Peyer's patch (tissue), 4 donors: ENCODE data around the gene SLC2A9. TPM values are rescaled to one million over a fixed set of nuclear protein-coding genes. Genes with fewer than 3 reads are reported as not detected.

Source experiments
- DNase-seq, 3 donors: peaks; one replicate each; pipeline ENCODE4 v3.0.0-alpha.2; 2017 to 2019
- H3K27ac ChIP-seq, 4 donors: fragments of 200-600 bp; sonication (generic); one replicate each; pipeline ENCODE4 v1.5.1; 2016 to 2019
- H3K27me3 ChIP-seq, 2 donors: fragments of 200-600 bp; sonication (generic); one replicate each; pipeline ENCODE4 v1.5.1; 2019
- H3K36me3 ChIP-seq, 3 donors: fragments of 200-600 bp; sonication (generic); one replicate each; pipeline ENCODE4 v1.5.1; 2016 to 2019
- H3K4me1 ChIP-seq, 4 donors: fragments of 200-600 bp; sonication (generic); one replicate each; pipeline ENCODE4 v1.5.1; 2016 to 2019
- H3K4me3 ChIP-seq, 4 donors: fragments of 200-600 bp; sonication (generic); 1 replicate in 3 of 4; 2 replicates in 1 of 4; pipeline ENCODE4 v1.5.1; 2016 to 2019; ENCODE audit warnings: mild to moderate bottlenecking in 1 of 4
- H3K9me3 ChIP-seq, 4 donors: fragments of 200-600 bp; sonication (generic); one replicate each; pipeline ENCODE4 v1.5.1; 2016 to 2019; ENCODE audit warnings: mild to moderate bottlenecking in 1 of 4
- CTCF ChIP-seq, 6 experiments: fragments of 450-650 bp in 4 of 6; fragments of 200-600 bp in 2 of 6; sonication (generic) in 1 of 6; IDR thresholded peaks; one replicate each; pipeline ENCODE4 v1.5.1; 2017 to 2019; ENCODE audit warnings: antibody characterized with exemption in 6 of 6, mild to moderate bottlenecking in 3 of 6, moderate library complexity in 1 of 6
- POLR2A ChIP-seq, 2 donors: fragments of 450-650 bp; IDR thresholded peaks; one replicate each; pipeline ENCODE4 v1.5.1; 2017; ENCODE audit warnings: antibody characterized with exemption in 2 of 2, mild to moderate bottlenecking in 2 of 2, moderate library complexity in 2 of 2
- total RNA-seq, 4 donors: library from RNA; depleted of rRNA; stranded (reverse); fragments of >200 nt; gene quantifications; one replicate each; pipeline ENCODE4 v1.1.0, GENCODE V29; 2016

SLC2A9 gene
- total RNA-seq, 4 donors from 2014 or later, result 8.3 to 24.1 (median 22.0) TPM

DNA sequence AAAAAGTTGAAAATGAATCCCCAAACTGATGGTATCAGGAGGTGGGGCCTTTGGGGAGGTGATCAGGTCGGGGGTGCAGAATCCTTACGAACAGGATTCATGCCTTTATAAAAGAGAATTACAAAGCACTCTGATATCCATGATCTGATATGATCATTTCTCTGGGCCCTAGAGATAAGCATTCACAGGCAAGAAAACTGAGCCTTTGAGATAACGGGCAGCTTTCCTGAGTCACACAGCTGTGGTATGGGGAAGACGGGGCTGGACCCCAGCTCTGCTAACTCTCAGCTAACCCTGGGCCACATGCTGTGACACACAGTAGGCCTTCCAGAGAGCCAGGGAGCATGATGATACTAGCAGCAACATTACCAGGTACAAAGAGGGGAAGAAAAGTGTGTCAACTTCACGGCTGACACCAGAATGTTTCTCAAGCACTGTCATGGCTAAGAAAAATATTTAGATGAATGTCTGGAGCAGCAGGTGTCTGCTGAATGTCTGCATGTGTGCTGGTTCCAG, 85.1 kb downstream of the SLC2A9 start:
- H3K4me1 ChIP-seq, result no peaks in the 10 kb centered on the region
- no peak overlapping the region for H3K4me3 ChIP-seq
- no peak for DNase-seq
- TF ChIP-seq CTCF (IDR thresholded peaks at IDR 0.05) (no peak), POLR2A (IDR thresholded peaks at IDR 0.05) (no peak)
- H3K27me3 ChIP-seq, result no peaks in the 10 kb centered on the region
- H3K27ac ChIP-seq, result no peak overlapping the region
- no peaks in the 10 kb centered on the region for H3K9me3 ChIP-seq
- no peaks in the 10 kb centered on the region for H3K36me3 ChIP-seq

- no peak overlapping the region for H3K4me3 ChIP-seq
- no peaks in the 10 kb centered on the region for H3K4me1 ChIP-seq
- H3K27me3 ChIP-seq, result no peaks in the 10 kb centered on the region
- H3K9me3 ChIP-seq, result no peaks in the 10 kb centered on the region
- TF ChIP-seq CTCF (IDR thresholded peaks at IDR 0.05) (no peak), POLR2A (IDR thresholded peaks at IDR 0.05) (no peak)
- no peak overlapping the region for H3K27ac ChIP-seq
- no peaks in the 10 kb centered on the region for H3K36me3 ChIP-seq
- no peak for DNase-seq
These were observed 87.3 kb downstream of the SLC2A9 start for GRCh38 chr4:9933956-9934355.

DNA sequence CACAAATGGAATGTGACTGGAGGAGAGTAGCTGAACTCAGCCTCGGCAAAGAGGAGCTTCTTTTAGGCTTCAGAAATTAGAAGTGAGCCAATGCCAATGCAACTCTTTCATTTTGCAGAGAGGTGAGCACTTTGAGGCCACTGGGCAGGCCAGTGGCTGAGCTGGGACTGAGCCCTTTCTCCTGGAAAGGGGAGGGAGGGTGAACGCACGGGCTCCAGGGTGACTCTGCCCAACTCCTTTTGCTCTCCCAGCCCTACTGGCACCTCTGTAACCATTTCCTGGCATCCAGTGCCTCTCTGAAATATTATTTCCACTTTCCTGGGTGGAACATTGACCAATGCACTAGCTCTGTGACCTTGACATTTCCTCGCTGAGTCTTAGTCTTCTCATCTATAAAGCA, 88.1 kb downstream of the SLC2A9 start:
- Histone ChIP-seq H3K4me1 (no peaks in the 10 kb centered on the region), H3K9me3 (no peaks in the 10 kb centered on the region), H3K36me3 (no peaks in the 10 kb centered on the region), H3K4me3 (no peak overlapping the region), H3K27me3 (no peaks in the 10 kb centered on the region), H3K27ac (no peak overlapping the region)
- TF ChIP-seq CTCF (IDR thresholded peaks at IDR 0.05) (no peak), POLR2A (IDR thresholded peaks at IDR 0.05) (no peak)
- no peak for DNase-seq

DNA sequence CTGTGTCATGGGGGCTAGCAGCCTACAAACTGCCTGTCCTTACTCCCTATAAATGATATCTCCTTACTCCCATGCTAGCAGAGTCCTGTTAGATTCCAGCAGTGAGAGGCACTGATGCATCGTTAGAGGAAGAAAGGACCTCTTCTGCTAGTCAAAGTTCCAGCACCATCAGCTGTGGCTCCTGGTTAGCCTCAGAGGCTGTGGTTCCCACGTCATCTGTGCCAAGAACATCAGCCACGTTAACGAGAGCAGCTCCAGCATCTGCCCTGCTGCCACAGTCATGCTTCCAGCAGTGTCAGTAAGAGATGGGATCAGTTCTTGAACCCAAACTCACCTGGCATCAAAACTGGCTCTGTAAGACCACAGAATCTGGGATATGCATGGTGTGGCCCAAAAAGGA, 88.5 kb downstream of the SLC2A9 start:
- no peaks in the 10 kb centered on the region for H3K9me3 ChIP-seq
- no peak for TF ChIP-seq CTCF (IDR thresholded peaks at IDR 0.05)
- no peak for TF ChIP-seq POLR2A (IDR thresholded peaks at IDR 0.05)
- no peak overlapping the region for H3K4me3 ChIP-seq
- no peak for DNase-seq
- no peaks in the 10 kb centered on the region for H3K27me3 ChIP-seq
- no peaks in the 10 kb centered on the region for H3K4me1 ChIP-seq
- H3K36me3 ChIP-seq, result no peaks in the 10 kb centered on the region
- no peak overlapping the region for H3K27ac ChIP-seq

DNA sequence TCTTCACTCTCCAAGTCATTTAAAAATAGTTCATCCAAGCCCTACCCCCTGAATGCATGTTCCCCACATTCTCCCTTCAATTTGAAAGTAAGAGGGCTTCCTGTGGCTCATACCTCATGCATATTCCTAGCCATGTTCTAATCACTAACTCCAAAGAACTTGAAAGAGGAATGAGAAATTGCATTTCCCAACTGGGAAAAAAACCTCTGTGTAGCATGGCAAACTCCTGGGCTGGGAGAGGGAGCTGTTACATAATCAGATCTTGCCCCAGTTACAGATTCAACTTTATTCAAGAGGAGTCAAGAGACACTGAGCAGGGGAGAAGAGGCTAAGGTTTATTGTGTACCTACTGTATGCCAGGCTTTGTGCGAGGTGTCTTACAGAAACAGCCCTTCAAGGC, 90.2 kb downstream of the SLC2A9 start:
- TF ChIP-seq CTCF (IDR thresholded peaks at IDR 0.05), result no peak
- no peak for TF ChIP-seq POLR2A (IDR thresholded peaks at IDR 0.05)
- Histone ChIP-seq H3K27me3 (no peaks in the 10 kb centered on the region), H3K4me3 (no peak overlapping the region)

DNA sequence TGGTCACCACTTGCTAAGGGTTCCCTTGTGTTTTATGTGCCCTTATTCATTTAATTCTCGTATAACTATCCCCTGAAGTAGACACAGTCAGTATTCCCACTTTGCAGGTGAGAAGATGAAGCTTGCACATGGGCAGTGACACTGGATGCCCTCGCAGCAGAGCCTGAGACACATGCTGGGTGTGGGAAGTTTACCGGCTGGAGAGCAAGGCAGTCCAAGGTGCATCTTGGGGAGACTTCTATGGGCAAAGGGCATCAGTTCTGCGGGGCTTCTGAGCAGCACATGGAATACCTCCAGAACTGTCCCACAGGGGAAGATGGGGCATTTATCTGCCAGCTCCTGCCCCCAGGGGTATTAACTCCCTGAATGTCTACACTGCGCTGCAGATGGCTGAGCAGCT, 92.2 kb downstream of the SLC2A9 start:
- H3K36me3 ChIP-seq, result no peaks in the 10 kb centered on the region
- no peak for DNase-seq
- H3K27me3 ChIP-seq, result no peaks in the 10 kb centered on the region

More for the DNA sequence above, 90.2 kb downstream of the SLC2A9 start:
- H3K9me3 ChIP-seq, result no peaks in the 10 kb centered on the region
- no peak for DNase-seq
- no peaks in the 10 kb centered on the region for H3K4me1 ChIP-seq
- no peak overlapping the region for H3K27ac ChIP-seq
- H3K36me3 ChIP-seq, result no peaks in the 10 kb centered on the region

More for the DNA sequence above, 92.2 kb downstream of the SLC2A9 start:
- Histone ChIP-seq H3K27ac (no peak overlapping the region), H3K4me3 (no peak overlapping the region), H3K9me3 (no peaks in the 10 kb centered on the region), H3K4me1 (no peaks in the 10 kb centered on the region)
- TF ChIP-seq POLR2A (IDR thresholded peaks at IDR 0.05), result no peak
- TF ChIP-seq CTCF (IDR thresholded peaks at IDR 0.05), result no peak
